A549 treated with GW870086 at 1 μM for 4 hours (cell line): ENCODE data around the gene KIF1B. TPM values are rescaled to one million over a fixed set of nuclear protein-coding genes. Genes with fewer than 3 reads are reported as not detected.

ENCODE experiments used
- total RNA-seq: library from RNA; stranded (reverse); fragments of 200-300 nt; extraction: Qiagen RNA extraction; gene quantifications from 5 replicates; pipeline ENCODE4 v1.2.3, GENCODE V29; 2022; ENCODE audit warnings: low read depth

Gene KIF1B
- total RNA-seq, result 9.5 to 15.2 TPM (median 13.0 TPM) in 5 replicates

GRCh38 chr1:10209905-10210810, at the start of gene KIF1B:
Gene KIF1B (plus strand): TSS chr1:10210570. CDS start chr1:10232329, 21,759 bp downstream.

GRCh38 chr1:10398734-10399443, 188.5 kb downstream of the KIF1B start, which contains the start of gene PGD:
Gene PGD (plus strand): TSS chr1:10399064. CDS start chr1:10399118, 54 bp downstream.

GRCh38 chr1:10430216-10431069, 220.1 kb downstream of the KIF1B start, which contains the start of gene CENPS:
Gene CENPS (plus strand): TSS chr1:10430433. CDS start chr1:10430518, 85 bp downstream.

Other genes with a start within 250 kb of the KIF1B start
- 6.2 to 7.8 TPM (median 6.9 TPM) in 5 replicates for gene RBP7, start 213.3 kb upstream of the KIF1B start, total RNA-seq
- gene UBE4B, start 177.6 kb upstream of the KIF1B start, total RNA-seq, result 11.5 to 14.0 TPM (median 12.7 TPM) in 5 replicates
- gene PGD, start 188.5 kb downstream of the KIF1B start, total RNA-seq, result 1,032 to 1,158 TPM (median 1,088 TPM) in 5 replicates
- 26.5 to 32.5 TPM (median 28.9 TPM) in 5 replicates for gene CENPS, start 219.9 kb downstream of the KIF1B start, total RNA-seq
- 0.16 to 0.19 TPM in 2 of 5 replicates, not detected in the others for gene CORT, start 239.5 kb downstream of the KIF1B start, total RNA-seq